Measurements from ENCODE around the gene FAM181B. TPM values are rescaled to one million over a fixed set of nuclear protein-coding genes. Genes with fewer than 3 reads are reported as not detected.
A peak's percentile ranks its signal among the peaks of the same experiment; 100 is the strongest.

FAM181B gene
- total RNA-seq, 4 donors from 2014 or later = 0.55 to 0.64 TPM; not detected in 2

- Histone ChIP-seq H3K27me3 (peaks cover 66% of the 10 kb centered on the region), H3K9me3 (no peaks in the 10 kb centered on the region), H3K36me3 (no peaks in the 10 kb centered on the region), H3K4me3 (peak overlapping the region; percentile 42 to 60 (median 50)), H3K27ac (peak overlapping the region; percentile 23 to 57 (median 38)), H3K4me1 (peaks cover 0 to 10% (median 7%) of the 10 kb centered on the region in 4 donors)
- peak; percentile 13 for DNase-seq
- intact Hi-C loops (cut with DNase I; ENCODE audit: low total_unique reads) = no loop called here
- WGBS, 2 donors (ENCODE audit: low coverage in 1 of 2) = 10% methylated on average over 76 of the region's 93 CpGs; no CpG with 5 or more reads in 1 of the 2 donors
- in situ Hi-C loops (cut with MboI; ENCODE audit: low pct_ligation_motif_present in 1 of 4, low pct_unique_long_range_greater_than_20kb in 1 of 4, low sequenced_read_pairs in 3 of 4) = no loop called here
- TF ChIP-seq POLR2AphosphoS5 (IDR thresholded peaks at IDR 0.05) (no peak), POLR2A (IDR thresholded peaks at IDR 0.05) (no peak)
- TF ChIP-seq, protein P1, sequence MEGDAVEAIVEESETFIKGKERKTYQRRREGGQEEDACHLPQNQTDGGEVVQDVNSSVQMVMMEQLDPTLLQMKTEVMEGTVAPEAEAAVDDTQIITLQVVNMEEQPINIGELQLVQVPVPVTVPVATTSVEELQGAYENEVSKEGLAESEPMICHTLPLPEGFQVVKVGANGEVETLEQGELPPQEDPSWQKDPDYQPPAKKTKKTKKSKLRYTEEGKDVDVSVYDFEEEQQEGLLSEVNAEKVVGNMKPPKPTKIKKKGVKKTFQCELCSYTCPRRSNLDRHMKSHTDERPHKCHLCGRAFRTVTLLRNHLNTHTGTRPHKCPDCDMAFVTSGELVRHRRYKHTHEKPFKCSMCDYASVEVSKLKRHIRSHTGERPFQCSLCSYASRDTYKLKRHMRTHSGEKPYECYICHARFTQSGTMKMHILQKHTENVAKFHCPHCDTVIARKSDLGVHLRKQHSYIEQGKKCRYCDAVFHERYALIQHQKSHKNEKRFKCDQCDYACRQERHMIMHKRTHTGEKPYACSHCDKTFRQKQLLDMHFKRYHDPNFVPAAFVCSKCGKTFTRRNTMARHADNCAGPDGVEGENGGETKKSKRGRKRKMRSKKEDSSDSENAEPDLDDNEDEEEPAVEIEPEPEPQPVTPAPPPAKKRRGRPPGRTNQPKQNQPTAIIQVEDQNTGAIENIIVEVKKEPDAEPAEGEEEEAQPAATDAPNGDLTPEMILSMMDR (IDR thresholded peaks at IDR 0.05) = no peak
These were observed 775 bp downstream of the FAM181B start for GRCh38 chr11:82732734-82733443.

- in situ Hi-C loops (cut with MboI; ENCODE audit: low pct_ligation_motif_present in 1 of 4, low pct_unique_long_range_greater_than_20kb in 1 of 4, low sequenced_read_pairs in 3 of 4) (no loop called here), intact Hi-C loops (cut with DNase I; ENCODE audit: low total_unique reads) (no loop called here)
- Histone ChIP-seq H3K4me3 (peak overlapping the region; percentile 29 to 60 (median 49)), H3K27me3 (peaks cover 63% of the 10 kb centered on the region), H3K9me3 (no peaks in the 10 kb centered on the region), H3K4me1 (peaks cover 0 to 10% (median 7%) of the 10 kb centered on the region in 4 donors), H3K27ac (peak overlapping the region in 3 of 4 donors; percentile 32 to 57 (median 43)), H3K36me3 (no peaks in the 10 kb centered on the region)
- TF ChIP-seq, protein P1 (IDR thresholded peaks at IDR 0.05) = no peak
- TF ChIP-seq POLR2A (IDR thresholded peaks at IDR 0.05) (no peak), EP300 (IDR thresholded peaks at IDR 0.05; ENCODE audit: low read depth) (no peak), POLR2AphosphoS5 (IDR thresholded peaks at IDR 0.05) (no peak)
- no peak for DNase-seq
- 17 to 22% methylated on average over 7 to 26 of the region's 37 CpGs for WGBS, 2 donors (ENCODE audit: low coverage in 1 of 2)
These were observed 1.3 kb downstream of the FAM181B start for GRCh38 chr11:82732348-82732733.

GRCh38 chr11:82731691-82732277 is 1.9 kb downstream of the FAM181B start:
- intact Hi-C loops (cut with DNase I; ENCODE audit: low total_unique reads) (no loop called here), in situ Hi-C loops (cut with MboI; ENCODE audit: low pct_ligation_motif_present in 1 of 4, low pct_unique_long_range_greater_than_20kb in 1 of 4, low sequenced_read_pairs in 3 of 4) (no loop called here)
- H3K27me3 ChIP-seq = peaks cover 63% of the 10 kb centered on the region
- 37 to 53% methylated on average over 11 of the region's 11 CpGs for WGBS, 2 donors (ENCODE audit: low coverage in 1 of 2)
- H3K9me3 ChIP-seq = no peaks in the 10 kb centered on the region
- no peaks in the 10 kb centered on the region for H3K36me3 ChIP-seq
- TF ChIP-seq, protein P1 (IDR thresholded peaks at IDR 0.05) = no peak
- TF ChIP-seq EP300 (IDR thresholded peaks at IDR 0.05; ENCODE audit: low read depth) = no peak
- TF ChIP-seq POLR2AphosphoS5 (IDR thresholded peaks at IDR 0.05) = no peak
- no peak for TF ChIP-seq POLR2A (IDR thresholded peaks at IDR 0.05)
- H3K27ac ChIP-seq = no peak overlapping the region
- H3K4me1 ChIP-seq = peaks cover 0 to 10% (median 7%) of the 10 kb centered on the region in 4 donors
- no peak for DNase-seq
- H3K4me3 ChIP-seq = peak overlapping the region in 1 of 4 donors; percentile 60

GRCh38 chr11:82730754-82731153 is 2.9 kb downstream of the FAM181B start:
- H3K4me1 ChIP-seq = peaks cover 0 to 10% (median 7%) of the 10 kb centered on the region in 4 donors
- WGBS, 2 donors (ENCODE audit: low coverage in 1 of 2) = 47 to 61% methylated on average over 4 to 5 of the region's 5 CpGs
- no peak for DNase-seq
- H3K27ac ChIP-seq = no peak overlapping the region
- no peak for TF ChIP-seq POLR2AphosphoS5 (IDR thresholded peaks at IDR 0.05)
- TF ChIP-seq EP300 (IDR thresholded peaks at IDR 0.05; ENCODE audit: low read depth) = no peak
- TF ChIP-seq POLR2A (IDR thresholded peaks at IDR 0.05) = no peak
- TF ChIP-seq, protein P1 (IDR thresholded peaks at IDR 0.05) = no peak
- H3K27me3 ChIP-seq = peaks cover 59% of the 10 kb centered on the region
- intact Hi-C loops (cut with DNase I; ENCODE audit: low total_unique reads) (no loop called here), in situ Hi-C loops (cut with MboI; ENCODE audit: low pct_ligation_motif_present in 1 of 4, low pct_unique_long_range_greater_than_20kb in 1 of 4, low sequenced_read_pairs in 3 of 4) (no loop called here)
- H3K36me3 ChIP-seq = no peaks in the 10 kb centered on the region
- H3K4me3 ChIP-seq = no peak overlapping the region
- no peaks in the 10 kb centered on the region for H3K9me3 ChIP-seq
